IMR-90 (cell line): Measurements from ENCODE around the gene TMEM209. TPM values are rescaled to one million over a fixed set of nuclear protein-coding genes. Genes with fewer than 3 reads are reported as not detected.

Source experiments
- ATAC-seq: fragments of 200-7000 bp; cut with Tn5 transposase; 2 replicates; pipeline ENCODE4 v1.9.1; 2020; ENCODE audit warnings: low read depth, mild to moderate bottlenecking, moderate library complexity
- BruUV-seq: library from RNA; stranded (reverse); fragments of 400-500 nt; replicated peaks from 2 replicates; lab custom pipeline; 2021; lab: Mats Ljungman, UMichigan
- CTCF ChIA-PET: fragments of 300-600 bp; formaldehyde crosslinking; extraction: SDS; loops from one replicate; lab custom pipeline; 2021; ENCODE audit warnings: antibody characterized with exemption; lab: Yijun Ruan, JAX
- POLR2A ChIA-PET: fragments of 300-600 bp; sonication (Branson Sonifier 250); formaldehyde crosslinking; loops from one replicate; lab custom pipeline; 2022; ENCODE audit warnings: antibody characterized with exemption; ENCODE audit not compliant: unreplicated experiment; lab: Charles Lee
- DNase-seq: peaks from one replicate; pipeline ENCODE4 v3.0.0; 2013
- H2AFZ ChIP-seq: replicated peaks from 2 replicates; pipeline ENCODE3; 2013; ENCODE audit warnings: low read length, mild to moderate bottlenecking; ENCODE audit not compliant: poor library complexity
- H2AK5ac ChIP-seq: 2 replicates; pipeline ENCODE4 v1.6.1; 2013; ENCODE audit warnings: low read depth, low read length, inconsistent platforms
- H2AK9ac ChIP-seq: replicated peaks from 2 replicates; pipeline ENCODE3; 2013; ENCODE audit warnings: mild to moderate bottlenecking, low read depth, low read length, moderate library complexity; ENCODE audit not compliant: poor library complexity
- H2BK120ac ChIP-seq: 2 replicates; pipeline ENCODE4 v1.6.1; 2013; ENCODE audit warnings: low read depth, low read length, inconsistent platforms
- H2BK15ac ChIP-seq: 3 replicates; pipeline ENCODE4 v1.6.1; 2013; ENCODE audit warnings: low read depth, low read length, inconsistent platforms
- H2BK20ac ChIP-seq: 2 replicates; pipeline ENCODE4 v1.6.1; 2013; ENCODE audit warnings: low read depth, mild to moderate bottlenecking, inconsistent platforms, low read length, moderate library complexity
- H2BK5ac ChIP-seq: 2 replicates; pipeline ENCODE4 v1.6.1; 2013; ENCODE audit warnings: mild to moderate bottlenecking, low read depth, low read length, inconsistent platforms; ENCODE audit not compliant: poor library complexity, severe bottlenecking
- H3K14ac ChIP-seq: replicated peaks from 2 replicates; pipeline ENCODE4 v1.6.1; 2013; ENCODE audit warnings: low read depth, low read length, inconsistent platforms
- H3K18ac ChIP-seq: 2 replicates; pipeline ENCODE4 v1.6.1; 2013; ENCODE audit warnings: low read depth, low read length, control low read depth
- H3K23ac ChIP-seq: 2 replicates; pipeline ENCODE4 v1.6.1; 2013; ENCODE audit warnings: low read depth, low read length, inconsistent platforms
- H3K27ac ChIP-seq: 2 replicates; pipeline ENCODE4 v1.5.1; 2013; ENCODE audit warnings: mild to moderate bottlenecking, control low read depth, low read length; ENCODE audit not compliant: insufficient read depth
- H3K27me3 ChIP-seq: 2 replicates; pipeline ENCODE4 v1.6.1; 2013; ENCODE audit warnings: low read length; ENCODE audit not compliant: control insufficient read depth, insufficient read depth
- H3K36me3 ChIP-seq: 2 replicates; pipeline ENCODE4 v1.6.1; 2013; ENCODE audit warnings: low read length, mixed read lengths; ENCODE audit not compliant: control insufficient read depth, insufficient read depth
- H3K4ac ChIP-seq: 2 replicates; pipeline ENCODE4 v1.6.1; 2013; ENCODE audit warnings: low read depth, low read length, inconsistent platforms
- H3K4me1 ChIP-seq: 2 replicates; pipeline ENCODE4 v1.6.1; 2013; ENCODE audit warnings: low read length, mixed read lengths; ENCODE audit not compliant: control insufficient read depth, insufficient read depth
- H3K4me2 ChIP-seq: 2 replicates; pipeline ENCODE4 v1.6.1; 2013; ENCODE audit warnings: low read depth, mild to moderate bottlenecking, control low read depth, low read length, moderate library complexity
- H3K4me3 ChIP-seq: 2 replicates; pipeline ENCODE4 v1.5.1; 2013; ENCODE audit warnings: low read depth, mild to moderate bottlenecking, control low read depth, low read length, moderate library complexity; ENCODE audit not compliant: insufficient read depth
- H3K56ac ChIP-seq: 2 replicates; pipeline ENCODE4 v1.6.1; 2013; ENCODE audit warnings: low read length, inconsistent platforms; ENCODE audit not compliant: insufficient read depth; ENCODE audit errors: extremely low read depth
- H3K79me1 ChIP-seq, 2 experiments: 2 replicates each; pipeline ENCODE4 v1.6.1; 2013; ENCODE audit warnings: low read length in 2 of 2, inconsistent platforms in 1 of 2, low read depth in 1 of 2
- H3K9ac ChIP-seq: 2 replicates; pipeline ENCODE4 v1.6.1; 2013; ENCODE audit warnings: low read depth, low read length, control low read depth
- H3K9me1 ChIP-seq: 2 replicates; pipeline ENCODE4 v1.6.1; 2013; ENCODE audit warnings: low read length, inconsistent platforms; ENCODE audit not compliant: insufficient read depth
- H3K9me3 ChIP-seq: 2 replicates; pipeline ENCODE4 v1.6.1; 2013; ENCODE audit warnings: low read length; ENCODE audit not compliant: control insufficient read depth, insufficient read depth
- H4K20me1 ChIP-seq: 2 replicates; pipeline ENCODE4 v1.6.1; 2013; ENCODE audit warnings: low read length, inconsistent platforms; ENCODE audit not compliant: insufficient read depth
- H4K5ac ChIP-seq: 2 replicates; pipeline ENCODE4 v1.6.1; 2013; ENCODE audit warnings: mild to moderate bottlenecking, low read depth, low read length, control low read depth
- H4K8ac ChIP-seq, 2 experiments: 2 replicates each; pipeline ENCODE4 v1.6.1; 2013; ENCODE audit warnings: low read depth in 2 of 2, low read length in 2 of 2, control low read depth in 1 of 2, inconsistent platforms in 1 of 2
- H4K91ac ChIP-seq: 2 replicates; pipeline ENCODE4 v1.6.1; 2013; ENCODE audit warnings: low read depth, low read length, inconsistent platforms; ENCODE audit not compliant: insufficient read depth
- CEBPB ChIP-seq: IDR thresholded peaks from 2 replicates; pipeline ENCODE4 v1.6.1; 2012; ENCODE audit warnings: low read depth, low read length, improper control_type of control experiment
- POLR2A ChIP-seq: IDR thresholded peaks from 2 replicates; pipeline ENCODE4 v1.6.1; 2012; ENCODE audit warnings: mild to moderate bottlenecking, low read depth, low read length
- WGBS, 2 experiments: methylation state at CpG; one replicate each; pipeline versions ENCODE4 v1.1.5 to v1.1.7; 2013; ENCODE audit warnings: missing lambda C conversion rate in 2 of 2; ENCODE audit not compliant: insufficient read length in 1 of 2; ENCODE audit errors: extremely low coverage in 2 of 2; 5-methylcytosine and 5-hydroxymethylcytosine counted together
- dilution Hi-C: fragments of 300-500 bp; cut with HindIII; formaldehyde crosslinking; loops from one replicate; pipeline ENCODE4 v1.14.3; 2018; ENCODE audit warnings: low sequenced_read_pairs; ENCODE audit not compliant: unreplicated experiment
- in situ Hi-C: fragments of 300-500 bp; cut with MboI; formaldehyde crosslinking; loops from 3 replicates; pipeline ENCODE4 v1.14.3; 2019; ENCODE audit warnings: low sequenced_read_pairs, inconsistent platforms, mixed read lengths
- intact Hi-C: fragments of 100-400 bp; cut with micrococcal nuclease; formaldehyde crosslinking; loops from 2 replicates; pipeline ENCODE4 v1.10.0; 2022
- polyA plus RNA-seq, 3 experiments: library from polyadenylated mRNA; depleted of rRNA; stranded (reverse); fragments of >200 nt; gene quantifications; 2 replicates each; pipeline ENCODE4 v1.2.3, GENCODE V29; 2012; ENCODE audit warnings: low replicate concordance in 1 of 3
- total RNA-seq: library from RNA; depleted of rRNA; stranded (reverse); fragments of >200 nt; gene quantifications from 2 replicates; pipeline ENCODE4 v1.2.3, GENCODE V29; 2012

The TMEM209 gene
- total and polyA plus RNA-seq, 2 of the 4 experiments (the other 2 are of a cell fraction): 8.0 to 11.3 TPM

- dilution Hi-C loops (no loop called here), intact Hi-C loops (no loop called here), in situ Hi-C loops (no loop called here)
- Histone ChIP-seq H2AFZ (peak overlapping the region; percentile 27), H3K4me1 (no peaks in the 10 kb centered on the region), H3K14ac (peak overlapping the region; percentile 7; the same call in 1 of the 2 replicates), H2BK20ac (no peak overlapping the region), H3K56ac (no peak overlapping the region), H3K23ac (peak overlapping the region; percentile 7; the same call in 1 of the 2 replicates), H3K9me1 (peaks cover 11% of the 10 kb centered on the region), H3K4ac (0 out of 2 replicates have a peak overlapping the region, but pooled peaks have one; percentile 39), H3K4me3 (no peak overlapping the region), H3K27ac (no peak overlapping the region), H3K9me3 (peaks cover 3% of the 10 kb centered on the region; the same call in 1 of the 2 replicates), H3K27me3 (no peaks in the 10 kb centered on the region), H3K79me1 (no peaks in the 10 kb centered on the region), H4K8ac (0 out of 4 replicates have a peak overlapping the region, but pooled peaks of 1 of the 2 experiments have one; percentile 25), H4K5ac (no peak overlapping the region), H3K9ac (no peak overlapping the region), H2AK9ac (no peak overlapping the region), H3K4me2 (no peak overlapping the region), H2BK5ac (peak overlapping the region; percentile 87), H2AK5ac (peak overlapping the region; percentile 90), H3K18ac (0 out of 2 replicates have a peak overlapping the region, but pooled peaks have one; percentile 10), H2BK120ac (no peak overlapping the region), H4K91ac (no peak overlapping the region), H3K36me3 (no peaks in the 10 kb centered on the region), H4K20me1 (no peaks in the 10 kb centered on the region), H2BK15ac (no peak overlapping the region)
- BruUV-seq: no TSS peak
- WGBS, 2 experiments: 67% methylated on average over 3 of the region's 5 CpGs; no CpG with 5 or more reads in 1 of the 2 experiments
- POLR2A ChIA-PET: no interaction called here
- DNase-seq (peak; percentile 23), ATAC-seq (peak; percentile 22; the same call in 1 of the 2 replicates)
- CTCF ChIA-PET: no interaction called here
- no peak for TF ChIP-seq POLR2A
- peak; percentile 89 for TF ChIP-seq CEBPB
These were observed 53.4 kb downstream of the TMEM209 start for GRCh38 chr7:130151591-130152492.
